HG02852 (cell line): ENCODE results near the gene PCDHGC5.
A peak's percentile ranks its signal among the peaks of the same experiment; 100 is the strongest.

ENCODE experiments used
- ATAC-seq: cut with Tn5 transposase; IDR thresholded peaks from one replicate; pipeline ENCODE4 v1.9.1; 2021; ENCODE audit warnings: mild to moderate bottlenecking, moderate library complexity; ENCODE audit not compliant: unreplicated experiment

Gene PCDHGC5

GRCh38 chr5:141512390-141512910 lies 23.6 kb downstream of the PCDHGC5 start:
- ATAC-seq, result no peak

- ATAC-seq, result no peak
Observed at GRCh38 chr5:141512911-141513626, 24.2 kb downstream of the PCDHGC5 start.

DNA sequence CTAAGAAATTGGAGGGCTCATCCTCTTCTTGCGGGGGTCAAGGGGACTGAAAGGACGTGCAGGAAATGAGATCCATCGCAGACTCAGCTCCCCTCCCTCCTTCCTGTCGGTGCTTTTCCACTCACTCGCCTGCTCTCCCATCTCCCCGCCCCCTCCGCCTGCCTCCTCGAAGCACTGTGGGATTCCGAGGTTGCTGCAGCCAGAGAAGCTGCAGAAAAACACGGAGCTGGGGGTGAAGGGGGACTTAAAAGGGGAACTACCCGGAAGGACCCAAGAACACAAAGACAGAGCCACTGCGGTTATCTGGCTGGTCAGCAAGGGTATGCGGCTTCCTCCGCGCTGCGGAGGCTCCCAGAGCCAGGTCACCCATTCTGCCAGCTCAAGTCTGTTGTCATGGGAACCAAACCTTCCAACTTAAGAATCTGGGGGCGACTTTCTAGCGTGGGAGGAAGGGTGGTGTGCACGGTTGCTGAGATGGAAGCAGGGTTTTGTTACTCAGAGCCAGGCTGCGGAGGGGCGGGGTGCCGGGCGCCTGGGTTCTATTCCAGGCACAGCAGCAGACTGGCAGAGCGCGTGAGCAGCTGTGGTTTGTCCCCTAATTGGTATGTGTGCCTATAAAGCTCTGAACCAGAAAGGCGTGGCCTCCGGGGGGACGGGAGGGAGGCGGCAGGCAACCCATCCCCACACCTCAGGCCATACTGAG lies 24.9 kb downstream of the PCDHGC5 start:
- ATAC-seq, result no peak

GRCh38 chr5:141514330-141515133 lies 25.7 kb downstream of the PCDHGC5 start:
- ATAC-seq, result no peak

GRCh38 chr5:141515141-141515540 lies 26.3 kb downstream of the PCDHGC5 start:
- no peak for ATAC-seq

DNA sequence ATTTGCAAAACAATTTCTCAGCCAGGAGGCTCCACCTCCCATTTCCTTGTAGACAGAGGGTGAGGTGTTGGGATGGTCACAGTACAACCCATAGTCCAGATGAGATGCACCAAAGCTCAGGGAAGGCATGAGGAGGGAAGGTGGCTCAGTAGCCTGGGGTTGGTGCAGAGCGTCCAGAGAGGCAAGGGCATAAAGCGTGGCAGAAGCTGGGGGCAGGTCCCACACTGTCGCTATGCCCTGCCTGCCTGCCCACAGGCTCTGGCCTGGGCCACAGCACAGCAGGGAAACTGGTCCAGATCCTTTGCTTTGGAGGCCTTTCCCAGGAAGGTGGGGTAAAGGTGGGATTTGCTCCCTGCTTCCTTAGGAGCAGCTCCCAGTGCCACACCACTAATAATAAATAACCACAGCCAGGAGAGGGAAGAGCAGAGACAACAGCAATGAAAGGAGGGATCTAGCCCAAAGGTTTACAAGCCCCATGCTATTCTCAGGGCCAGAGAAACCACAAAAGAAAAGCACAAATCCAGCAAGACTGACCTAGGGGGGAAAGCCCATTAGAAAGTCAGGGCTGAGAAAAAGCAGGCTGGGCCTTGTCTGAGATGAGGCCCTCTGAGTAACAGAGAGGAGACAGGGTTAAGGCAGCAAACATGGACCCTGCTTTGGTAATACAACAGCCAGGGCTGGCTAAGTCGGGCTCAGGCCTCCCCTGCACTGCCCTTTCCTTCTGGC lies 27.2 kb downstream of the PCDHGC5 start:
- ATAC-seq, result no peak

DNA sequence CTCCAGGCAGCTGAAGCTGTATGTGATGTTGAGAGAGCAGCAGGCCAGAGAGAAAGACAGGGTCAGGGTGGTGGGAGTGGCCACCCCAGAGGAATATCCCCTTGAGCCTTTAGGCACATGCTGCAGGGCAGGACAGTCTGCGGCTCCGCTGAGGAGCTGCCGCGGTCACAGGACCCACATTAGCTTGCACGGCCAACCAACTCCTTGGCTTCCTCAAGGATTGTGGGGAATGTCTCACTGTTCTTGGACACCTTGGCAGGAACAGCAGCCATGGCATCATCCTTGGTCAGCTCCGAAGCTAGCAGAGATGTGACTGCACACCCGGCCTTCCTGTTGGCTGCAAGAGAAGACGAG lies 27.8 kb downstream of the PCDHGC5 start:
- no peak for ATAC-seq

DNA sequence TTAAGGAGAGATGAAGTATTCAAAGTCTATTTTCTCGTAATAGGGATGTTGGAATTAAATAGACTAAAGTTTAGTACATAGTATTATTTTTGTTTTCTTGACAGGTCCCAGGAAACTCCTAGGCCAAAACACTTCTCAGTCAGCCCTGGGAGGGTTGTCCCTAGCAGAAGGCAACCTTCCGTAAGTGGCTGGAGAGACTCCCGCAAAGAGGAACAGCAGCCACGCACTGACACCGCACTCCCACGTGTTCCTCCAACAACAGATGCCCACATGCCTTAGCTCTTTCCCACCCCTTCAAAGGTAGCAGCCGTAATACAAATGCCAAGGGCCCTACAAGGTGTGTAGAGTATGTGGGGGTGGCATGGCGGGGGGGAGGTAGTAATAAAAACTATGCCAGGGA lies 28.4 kb downstream of the PCDHGC5 start:
- no peak for ATAC-seq

DNA sequence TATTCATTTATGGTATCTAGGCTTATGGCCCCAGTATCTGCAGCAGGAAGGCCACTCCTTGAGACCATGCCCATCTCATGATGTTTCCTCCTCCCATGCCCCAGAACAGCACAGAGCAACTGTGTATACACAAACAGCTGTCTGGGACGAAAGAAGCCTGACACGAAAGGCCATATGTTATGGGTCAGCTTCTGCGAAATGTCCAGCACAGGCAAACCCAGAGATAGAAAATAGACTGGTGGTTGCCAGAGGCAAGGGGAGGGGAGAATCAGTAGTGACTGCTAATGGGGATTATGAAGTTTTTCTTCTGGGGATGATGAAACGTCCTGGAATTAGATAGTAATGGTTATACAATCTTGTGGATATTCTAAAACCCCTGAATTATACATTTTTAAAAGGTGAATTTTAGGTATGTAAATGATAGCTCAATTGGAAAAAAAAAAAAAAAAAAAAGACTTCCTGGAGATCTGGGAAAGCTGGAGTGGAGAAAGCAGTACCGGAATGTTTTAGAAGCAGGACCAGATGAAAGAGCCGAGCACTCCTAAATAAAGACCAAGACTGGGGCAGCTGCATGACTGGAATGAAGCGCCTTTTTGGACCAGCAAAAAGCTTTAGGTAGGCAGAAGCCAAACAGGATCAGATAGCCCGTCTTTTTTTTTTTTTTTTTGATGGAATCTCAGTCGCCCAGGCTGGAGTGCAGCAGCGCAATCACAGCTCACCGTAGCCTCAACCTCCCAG lies 29.2 kb downstream of the PCDHGC5 start:
- no peak for ATAC-seq

GRCh38 chr5:141518618-141519015 lies 29.7 kb downstream of the PCDHGC5 start:
- ATAC-seq, result no peak

DNA sequence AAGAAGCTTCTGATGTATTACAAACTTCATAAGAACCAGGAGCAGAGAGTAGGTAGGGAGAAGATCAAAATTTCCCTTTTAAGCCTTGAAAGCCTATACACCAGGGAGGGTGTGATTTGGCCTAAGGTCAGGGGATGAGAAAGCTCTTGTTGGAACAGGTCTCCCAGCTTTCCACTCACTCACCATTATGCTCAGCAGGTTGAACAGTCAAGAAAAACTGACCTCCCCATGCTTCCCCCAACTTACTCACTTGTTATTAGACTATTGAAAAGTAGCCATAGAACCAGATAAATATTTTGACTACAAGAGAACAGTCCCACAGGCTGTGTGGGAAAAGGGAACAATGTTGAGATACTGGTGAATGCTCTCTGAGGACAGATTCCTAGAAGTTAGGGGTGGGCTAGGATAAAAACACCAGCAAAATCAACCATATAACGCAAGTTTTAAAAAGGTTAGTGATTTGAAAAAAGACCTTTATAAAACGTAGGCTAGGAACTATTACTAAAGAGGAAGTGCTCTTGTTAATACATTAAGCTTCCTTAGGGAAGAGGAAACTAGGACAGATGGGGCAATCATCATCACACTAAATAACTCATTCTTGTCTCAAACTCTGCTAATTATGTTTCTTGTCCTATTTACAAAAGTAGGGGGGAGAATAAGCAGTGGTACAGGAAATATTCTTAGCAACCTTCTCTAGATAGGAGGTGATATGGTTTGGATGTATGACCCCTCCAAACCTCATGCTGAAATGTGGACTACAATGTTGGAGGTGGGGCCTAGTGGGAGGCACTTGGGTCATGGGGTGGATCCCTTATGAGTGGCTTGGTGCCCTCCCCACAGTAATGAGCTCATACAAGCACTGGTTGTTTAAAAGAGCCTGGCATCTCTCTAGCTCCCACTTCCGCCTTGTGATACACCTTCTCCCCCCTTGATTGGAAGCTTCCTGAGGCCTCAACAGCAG lies 31.0 kb downstream of the PCDHGC5 start:
- no peak for ATAC-seq

- ATAC-seq, result no peak
Observed at GRCh38 chr5:141521244-141521781, 32.4 kb downstream of the PCDHGC5 start.

GRCh38 chr5:141522301-141522700 lies 33.4 kb downstream of the PCDHGC5 start:
- no peak for ATAC-seq

DNA sequence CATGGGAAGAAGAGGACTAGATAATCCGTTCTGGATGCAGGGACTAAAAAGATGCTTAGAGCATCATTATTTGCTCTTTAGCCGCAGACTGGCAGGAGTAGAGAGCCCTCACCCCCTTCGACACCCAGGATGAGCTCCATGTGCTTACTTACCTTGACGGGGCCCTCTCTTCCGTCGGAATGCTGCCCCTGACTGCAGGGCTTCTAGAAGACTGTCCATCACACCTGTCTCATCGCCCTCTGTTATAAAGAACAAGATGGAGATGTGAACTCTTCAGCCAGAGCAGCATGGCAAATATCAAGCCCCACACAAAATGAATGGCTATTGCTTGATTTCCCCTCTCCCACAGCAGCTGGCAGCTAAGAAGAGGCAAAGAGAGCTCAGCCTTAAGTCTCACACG lies 35.1 kb downstream of the PCDHGC5 start:
- no peak for ATAC-seq

GRCh38 chr5:141524604-141525597 lies 36.0 kb downstream of the PCDHGC5 start:
- peak; percentile 47 for ATAC-seq

DNA sequence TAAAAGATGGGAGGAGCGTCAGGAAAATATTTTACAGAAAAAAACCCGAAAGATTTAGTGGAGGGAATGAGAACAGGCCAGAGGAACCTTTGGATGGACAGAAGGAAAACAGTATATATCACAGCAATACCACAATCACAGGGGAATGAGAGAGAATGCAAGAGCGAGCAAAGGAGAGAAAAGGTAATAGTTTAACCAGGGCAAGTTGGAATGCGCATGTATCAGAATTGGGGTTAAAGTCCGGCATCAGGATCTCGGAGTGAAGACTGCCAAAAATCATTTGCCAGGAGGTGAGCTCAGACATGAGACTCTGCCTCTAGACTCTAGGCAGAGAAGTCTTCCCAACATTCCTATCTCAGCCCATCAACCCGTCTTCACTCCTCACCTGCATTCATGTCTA lies 36.8 kb downstream of the PCDHGC5 start:
- no peak for ATAC-seq

DNA sequence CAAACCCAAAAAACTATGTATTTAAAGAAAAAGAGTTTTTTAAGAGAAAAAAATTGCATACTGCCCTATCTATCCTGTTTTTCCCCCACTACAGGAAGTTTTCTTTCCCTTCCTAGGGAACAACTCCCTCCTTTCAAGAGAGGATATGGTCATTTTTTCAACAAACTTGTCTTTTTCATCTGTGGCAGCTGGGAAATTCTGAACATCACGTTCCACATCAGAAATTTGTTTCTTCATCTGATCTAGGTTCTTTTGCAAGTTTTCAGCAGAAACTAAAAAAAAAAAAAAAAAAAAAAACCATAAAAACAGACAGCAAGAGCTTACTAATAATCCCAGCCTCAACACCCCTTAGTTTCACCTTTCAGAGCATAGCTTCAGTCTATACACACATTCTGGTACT lies 38.5 kb downstream of the PCDHGC5 start:
- no peak for ATAC-seq
